ENCODE data around the gene MACROH2A2. TPM values are rescaled to one million over a fixed set of nuclear protein-coding genes. Genes with fewer than 3 reads are reported as not detected.

MACROH2A2 gene
- total and polyA plus RNA-seq, 2 donors (not counting 1 experiment from before 2014, with no cell fraction given): not detected

DNA sequence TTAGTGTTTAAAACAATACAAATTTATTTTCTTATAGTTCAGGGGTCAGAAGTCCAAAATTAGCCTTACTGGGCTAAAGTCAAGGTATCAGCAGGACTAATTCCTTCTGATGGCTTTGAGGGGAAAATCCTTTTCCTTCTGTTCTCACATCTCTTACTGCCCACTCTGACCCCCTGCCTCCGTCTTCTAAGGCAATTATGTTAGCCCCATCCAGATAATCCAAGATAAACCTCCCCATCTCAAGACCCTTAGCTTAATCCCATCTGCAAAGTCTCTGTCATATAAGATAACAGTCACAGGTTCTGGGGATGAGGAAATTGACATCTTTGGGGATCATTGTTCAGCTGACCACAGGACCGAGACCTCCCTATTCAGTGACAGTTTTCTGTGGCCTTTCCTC lies 22.3 kb downstream of the MACROH2A2 start:
- 100% methylated on average over 1 of the region's 2 CpGs for WGBS (ENCODE audit: insufficient coverage)
- POLR2A ChIA-PET: no interaction called here
- CTCF ChIA-PET: no interaction called here
- TF ChIP-seq, protein P1, sequence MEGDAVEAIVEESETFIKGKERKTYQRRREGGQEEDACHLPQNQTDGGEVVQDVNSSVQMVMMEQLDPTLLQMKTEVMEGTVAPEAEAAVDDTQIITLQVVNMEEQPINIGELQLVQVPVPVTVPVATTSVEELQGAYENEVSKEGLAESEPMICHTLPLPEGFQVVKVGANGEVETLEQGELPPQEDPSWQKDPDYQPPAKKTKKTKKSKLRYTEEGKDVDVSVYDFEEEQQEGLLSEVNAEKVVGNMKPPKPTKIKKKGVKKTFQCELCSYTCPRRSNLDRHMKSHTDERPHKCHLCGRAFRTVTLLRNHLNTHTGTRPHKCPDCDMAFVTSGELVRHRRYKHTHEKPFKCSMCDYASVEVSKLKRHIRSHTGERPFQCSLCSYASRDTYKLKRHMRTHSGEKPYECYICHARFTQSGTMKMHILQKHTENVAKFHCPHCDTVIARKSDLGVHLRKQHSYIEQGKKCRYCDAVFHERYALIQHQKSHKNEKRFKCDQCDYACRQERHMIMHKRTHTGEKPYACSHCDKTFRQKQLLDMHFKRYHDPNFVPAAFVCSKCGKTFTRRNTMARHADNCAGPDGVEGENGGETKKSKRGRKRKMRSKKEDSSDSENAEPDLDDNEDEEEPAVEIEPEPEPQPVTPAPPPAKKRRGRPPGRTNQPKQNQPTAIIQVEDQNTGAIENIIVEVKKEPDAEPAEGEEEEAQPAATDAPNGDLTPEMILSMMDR (IDR thresholded peaks at IDR 0.05): no peak
- TF ChIP-seq EZH2 (IDR thresholded peaks at IDR 0.05; ENCODE audit: borderline replicate concordance, insufficient read depth, low read depth, low read length, poor library complexity, severe bottlenecking): no peak
- Histone ChIP-seq H2AFZ (ENCODE audit: insufficient read depth, low read depth, low read length, poor library complexity, severe bottlenecking) (no peak overlapping the region), H3K36me3 (replicated peaks in 1 of 2; ENCODE audit: control extremely low read depth in 1 of 2, control insufficient read depth in 1 of 2, extremely low read depth in 1 of 2, insufficient read depth in 2 of 2, low read length in 1 of 2) (no peaks in the 10 kb centered on the region), H3K27ac (ENCODE audit: low read length in 2 of 2) (no peak overlapping the region), H3K27me3 (replicated peaks in 1 of 4; ENCODE audit: control extremely low read depth in 1 of 4, control insufficient read depth in 3 of 4, insufficient read depth in 4 of 4, low read length in 3 of 4) (no peaks in the 10 kb centered on the region), H3K79me2 (ENCODE audit: control insufficient read depth, insufficient read depth, low read length) (no peaks in the 10 kb centered on the region), H3K9me3 (ENCODE audit: control extremely low read depth in 1 of 3, control insufficient read depth in 2 of 3, insufficient read depth in 1 of 3, low read length in 2 of 3) (no peaks in the 10 kb centered on the region), H3K4me2 (replicated peaks; ENCODE audit: low read depth, low read length, poor library complexity, severe bottlenecking) (no peak overlapping the region), H3K4me1 (ENCODE audit: control insufficient read depth in 2 of 2, insufficient read depth in 2 of 2, low read length in 2 of 2) (no peaks in the 10 kb centered on the region), H3K4me3 (ENCODE audit: control extremely low read depth in 1 of 5, extremely low read depth in 1 of 5, insufficient read depth in 1 of 5, low read depth in 2 of 5, low read length in 4 of 5) (no peak overlapping the region), H4K20me1 (ENCODE audit: control insufficient read depth, insufficient read depth, low read length, poor library complexity, severe bottlenecking) (no peaks in the 10 kb centered on the region), H3K9ac (ENCODE audit: low read length) (no peak overlapping the region)
- Mint-ChIP-seq H3K27ac (no peak overlapping the region), H3K4me1 (no peaks in the 10 kb centered on the region), H3K27me3 (peaks cover 9% of the 10 kb centered on the region), H3K4me3 (no peak overlapping the region), H3K9me3 (ENCODE audit: insufficient read depth) (no peaks in the 10 kb centered on the region)
- ATAC-seq (ENCODE audit: low read depth) (no peak), DNase-seq (no peak)
- intact Hi-C loops (cut with micrococcal nuclease): no loop called here

DNA sequence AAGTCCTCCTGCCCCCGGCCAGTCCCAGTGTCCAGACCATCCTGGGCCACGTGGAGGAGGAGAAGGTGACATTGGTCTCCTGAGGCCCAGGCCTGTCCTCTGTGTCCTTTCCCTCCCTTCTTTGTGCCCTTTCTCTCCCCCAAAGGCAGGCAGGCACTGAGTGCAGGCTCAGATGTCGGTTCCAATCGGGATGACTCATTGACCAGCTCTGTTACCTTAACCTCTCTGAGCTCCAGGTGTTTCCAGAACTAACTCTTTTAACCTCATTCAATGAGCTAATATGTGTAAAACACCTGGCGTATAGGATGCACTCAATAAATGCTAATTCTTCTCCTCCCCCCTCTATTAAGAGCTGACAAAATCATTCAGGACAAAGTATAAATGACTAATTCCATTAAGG lies 25.7 kb downstream of the MACROH2A2 start:
- Histone ChIP-seq H3K9ac (ENCODE audit: low read length) (no peak overlapping the region), H3K79me2 (ENCODE audit: control insufficient read depth, insufficient read depth, low read length) (no peaks in the 10 kb centered on the region), H3K4me1 (ENCODE audit: control insufficient read depth in 2 of 2, insufficient read depth in 2 of 2, low read length in 2 of 2) (no peaks in the 10 kb centered on the region), H3K36me3 (replicated peaks in 1 of 2; ENCODE audit: control extremely low read depth in 1 of 2, control insufficient read depth in 1 of 2, extremely low read depth in 1 of 2, insufficient read depth in 2 of 2, low read length in 1 of 2) (no peaks in the 10 kb centered on the region), H3K4me2 (replicated peaks; ENCODE audit: low read depth, low read length, poor library complexity, severe bottlenecking) (no peak overlapping the region), H3K27me3 (replicated peaks in 1 of 4; ENCODE audit: control extremely low read depth in 1 of 4, control insufficient read depth in 3 of 4, insufficient read depth in 4 of 4, low read length in 3 of 4) (no peaks in the 10 kb centered on the region), H2AFZ (ENCODE audit: insufficient read depth, low read depth, low read length, poor library complexity, severe bottlenecking) (no peak overlapping the region), H3K9me3 (ENCODE audit: control extremely low read depth in 1 of 3, control insufficient read depth in 2 of 3, insufficient read depth in 1 of 3, low read length in 2 of 3) (no peaks in the 10 kb centered on the region), H3K4me3 (ENCODE audit: control extremely low read depth in 1 of 5, extremely low read depth in 1 of 5, insufficient read depth in 1 of 5, low read depth in 2 of 5, low read length in 4 of 5) (no peak overlapping the region), H4K20me1 (ENCODE audit: control insufficient read depth, insufficient read depth, low read length, poor library complexity, severe bottlenecking) (no peaks in the 10 kb centered on the region), H3K27ac (ENCODE audit: low read length in 2 of 2) (no peak overlapping the region)
- no peaks in the 10 kb centered on the region for H3K9me3 Mint-ChIP-seq (ENCODE audit: insufficient read depth)
- no peak overlapping the region for H3K4me3 Mint-ChIP-seq
- WGBS (ENCODE audit: insufficient coverage): 96% methylated on average over 4 of the region's 5 CpGs
- peaks cover 9% of the 10 kb centered on the region for H3K27me3 Mint-ChIP-seq
- DNase-seq: no peak
- ATAC-seq (ENCODE audit: low read depth): no peak
- ChIA-PET CTCF (interaction anchor here (1.4 kb wide), 1 partner anchor 37 kb away, joined by 4 read pairs; no protein-coding TSS in a partner anchor), POLR2A (no interaction called here)
- H3K4me1 Mint-ChIP-seq: no peaks in the 10 kb centered on the region
- no peak overlapping the region for H3K27ac Mint-ChIP-seq
- TF ChIP-seq EZH2 (IDR thresholded peaks at IDR 0.05; ENCODE audit: borderline replicate concordance, insufficient read depth, low read depth, low read length, poor library complexity, severe bottlenecking): no peak
- TF ChIP-seq, protein P1 (IDR thresholded peaks at IDR 0.05): no peak
- intact Hi-C loops (cut with micrococcal nuclease): no loop called here
